ENCODE measurements around the gene TAGLN2. TPM values are rescaled to one million over a fixed set of nuclear protein-coding genes. Genes with fewer than 3 reads are reported as not detected.
A peak's percentile ranks its signal among the peaks of the same experiment; 100 is the strongest.

Gene TAGLN2
- polyA plus RNA-seq, 2 of the 4 experiments (the other 2 are of a cell fraction), result 536 to 811 TPM

DNA sequence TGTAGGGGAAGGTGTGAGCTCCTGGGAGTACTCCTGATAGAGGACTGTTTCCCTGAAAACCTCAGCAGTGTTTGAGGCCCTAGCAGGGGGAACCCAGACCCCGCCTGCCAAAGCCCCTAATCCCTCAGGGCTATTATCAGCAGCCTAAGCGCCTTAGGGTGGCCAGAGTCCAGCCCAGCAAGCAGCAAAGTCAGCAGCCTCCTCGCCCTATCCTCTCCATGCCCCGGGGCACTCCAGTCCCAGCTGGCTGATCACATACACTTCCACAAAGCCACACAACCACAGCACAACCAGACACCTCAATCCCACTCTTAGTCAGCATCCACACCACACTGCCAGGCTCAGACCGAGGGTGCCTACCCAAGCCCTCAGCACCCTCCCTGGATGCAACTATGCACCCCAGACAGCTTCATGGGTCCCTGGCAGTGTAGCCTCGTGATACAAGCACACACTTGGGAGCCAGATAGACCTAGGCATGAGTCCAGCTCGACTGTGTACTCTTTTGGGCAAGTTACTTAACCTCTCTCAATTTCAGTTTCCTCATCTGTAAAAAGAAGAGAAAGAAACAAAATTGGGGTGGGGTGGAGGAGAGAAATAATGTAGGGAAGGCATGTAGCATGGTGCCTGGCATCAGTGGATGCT, 13.0 kb upstream of the TAGLN2 start:
- H3K9me3 ChIP-seq, result no peaks in the 10 kb centered on the region
- POLR2A ChIA-PET, result no interaction called here
- H3K4me3 ChIP-seq, result no peak overlapping the region
- no peak for FAIRE-seq
- no peak overlapping the region for H3K4me2 ChIP-seq
- DNase-seq (ENCODE audit: low read depth in 1 of 2, low spot score in 1 of 2), result no peak
- no peak overlapping the region for H3K27ac ChIP-seq
- 62% methylated on average over 6 of the region's 7 CpGs for WGBS (ENCODE audit: missing lambda C conversion rate)
- CTCF ChIA-PET, result interaction anchor here (0.7 to 22.4 kb wide), 9 partner anchors 13 to 778 kb away, joined by 3 to 665 read pairs (median 4); partner anchors contain the start of genes SLAMF9 and TAGLN2
- H3K4me1 ChIP-seq, result peaks cover 20% of the 10 kb centered on the region
- ATAC-seq, result no peak
- TF ChIP-seq, protein P1, sequence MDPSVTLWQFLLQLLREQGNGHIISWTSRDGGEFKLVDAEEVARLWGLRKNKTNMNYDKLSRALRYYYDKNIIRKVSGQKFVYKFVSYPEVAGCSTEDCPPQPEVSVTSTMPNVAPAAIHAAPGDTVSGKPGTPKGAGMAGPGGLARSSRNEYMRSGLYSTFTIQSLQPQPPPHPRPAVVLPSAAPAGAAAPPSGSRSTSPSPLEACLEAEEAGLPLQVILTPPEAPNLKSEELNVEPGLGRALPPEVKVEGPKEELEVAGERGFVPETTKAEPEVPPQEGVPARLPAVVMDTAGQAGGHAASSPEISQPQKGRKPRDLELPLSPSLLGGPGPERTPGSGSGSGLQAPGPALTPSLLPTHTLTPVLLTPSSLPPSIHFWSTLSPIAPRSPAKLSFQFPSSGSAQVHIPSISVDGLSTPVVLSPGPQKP (IDR thresholded peaks at IDR 0.05; ENCODE audit: low read depth, low read length), result no peak
- TF ChIP-seq TFCP2L1 (CRISPR knock-in tag; IDR thresholded peaks at IDR 0.05) (no peak), EHF (CRISPR knock-in tag; IDR thresholded peaks at IDR 0.05) (no peak), MAFK (IDR thresholded peaks at IDR 0.05; ENCODE audit: partially characterized antibody) (no peak), POLR2AphosphoS2 (conservative IDR thresholded peaks at IDR 0.05; ENCODE audit: low read length) (no peak), ZSCAN20 (CRISPR knock-in tag; IDR thresholded peaks at IDR 0.05) (no peak), CBX8 (IDR thresholded peaks at IDR 0.05) (no peak), EHMT2 (IDR thresholded peaks at IDR 0.05; ENCODE audit: low read depth) (no peak), CEBPB (IDR thresholded peaks at IDR 0.05) (no peak), NFE2L2 (conservative IDR thresholded peaks at IDR 0.05; ENCODE audit: low read length) (no peak), CBX2 (IDR thresholded peaks at IDR 0.05; ENCODE audit: borderline replicate concordance, low read depth) (no peak), HOXA7 (CRISPR knock-in tag; IDR thresholded peaks at IDR 0.05) (no peak), NPAS2 (CRISPR knock-in tag; IDR thresholded peaks at IDR 0.05; ENCODE audit: borderline replicate concordance) (no peak)
- TF ChIP-seq, protein P2, sequence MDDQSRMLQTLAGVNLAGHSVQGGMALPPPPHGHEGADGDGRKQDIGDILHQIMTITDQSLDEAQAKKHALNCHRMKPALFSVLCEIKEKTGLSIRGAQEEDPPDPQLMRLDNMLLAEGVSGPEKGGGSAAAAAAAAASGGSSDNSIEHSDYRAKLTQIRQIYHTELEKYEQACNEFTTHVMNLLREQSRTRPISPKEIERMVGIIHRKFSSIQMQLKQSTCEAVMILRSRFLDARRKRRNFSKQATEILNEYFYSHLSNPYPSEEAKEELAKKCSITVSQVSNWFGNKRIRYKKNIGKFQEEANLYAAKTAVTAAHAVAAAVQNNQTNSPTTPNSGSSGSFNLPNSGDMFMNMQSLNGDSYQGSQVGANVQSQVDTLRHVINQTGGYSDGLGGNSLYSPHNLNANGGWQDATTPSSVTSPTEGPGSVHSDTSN (IDR thresholded peaks at IDR 0.05), result no peak
- TF ChIP-seq, protein P3, sequence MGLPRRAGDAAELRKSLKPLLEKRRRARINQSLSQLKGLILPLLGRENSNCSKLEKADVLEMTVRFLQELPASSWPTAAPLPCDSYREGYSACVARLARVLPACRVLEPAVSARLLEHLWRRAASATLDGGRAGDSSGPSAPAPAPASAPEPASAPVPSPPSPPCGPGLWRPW (IDR thresholded peaks at IDR 0.05), result no peak
- TF ChIP-seq, protein P4, sequence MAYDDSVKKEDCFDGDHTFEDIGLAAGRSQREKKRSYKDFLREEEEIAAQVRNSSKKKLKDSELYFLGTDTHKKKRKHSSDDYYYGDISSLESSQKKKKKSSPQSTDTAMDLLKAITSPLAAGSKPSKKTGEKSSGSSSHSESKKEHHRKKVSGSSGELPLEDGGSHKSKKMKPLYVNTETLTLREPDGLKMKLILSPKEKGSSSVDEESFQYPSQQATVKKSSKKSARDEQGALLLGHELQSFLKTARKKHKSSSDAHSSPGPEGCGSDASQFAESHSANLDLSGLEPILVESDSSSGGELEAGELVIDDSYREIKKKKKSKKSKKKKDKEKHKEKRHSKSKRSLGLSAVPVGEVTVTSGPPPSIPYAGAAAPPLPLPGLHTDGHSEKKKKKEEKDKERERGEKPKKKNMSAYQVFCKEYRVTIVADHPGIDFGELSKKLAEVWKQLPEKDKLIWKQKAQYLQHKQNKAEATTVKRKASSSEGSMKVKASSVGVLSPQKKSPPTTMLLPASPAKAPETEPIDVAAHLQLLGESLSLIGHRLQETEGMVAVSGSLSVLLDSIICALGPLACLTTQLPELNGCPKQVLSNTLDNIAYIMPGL (CRISPR knock-in tag; IDR thresholded peaks at IDR 0.05; ENCODE audit: borderline replicate concordance), result no peak
- TF ChIP-seq, protein P5, sequence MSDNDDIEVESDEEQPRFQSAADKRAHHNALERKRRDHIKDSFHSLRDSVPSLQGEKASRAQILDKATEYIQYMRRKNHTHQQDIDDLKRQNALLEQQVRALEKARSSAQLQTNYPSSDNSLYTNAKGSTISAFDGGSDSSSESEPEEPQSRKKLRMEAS (IDR thresholded peaks at IDR 0.05), result no peak

DNA sequence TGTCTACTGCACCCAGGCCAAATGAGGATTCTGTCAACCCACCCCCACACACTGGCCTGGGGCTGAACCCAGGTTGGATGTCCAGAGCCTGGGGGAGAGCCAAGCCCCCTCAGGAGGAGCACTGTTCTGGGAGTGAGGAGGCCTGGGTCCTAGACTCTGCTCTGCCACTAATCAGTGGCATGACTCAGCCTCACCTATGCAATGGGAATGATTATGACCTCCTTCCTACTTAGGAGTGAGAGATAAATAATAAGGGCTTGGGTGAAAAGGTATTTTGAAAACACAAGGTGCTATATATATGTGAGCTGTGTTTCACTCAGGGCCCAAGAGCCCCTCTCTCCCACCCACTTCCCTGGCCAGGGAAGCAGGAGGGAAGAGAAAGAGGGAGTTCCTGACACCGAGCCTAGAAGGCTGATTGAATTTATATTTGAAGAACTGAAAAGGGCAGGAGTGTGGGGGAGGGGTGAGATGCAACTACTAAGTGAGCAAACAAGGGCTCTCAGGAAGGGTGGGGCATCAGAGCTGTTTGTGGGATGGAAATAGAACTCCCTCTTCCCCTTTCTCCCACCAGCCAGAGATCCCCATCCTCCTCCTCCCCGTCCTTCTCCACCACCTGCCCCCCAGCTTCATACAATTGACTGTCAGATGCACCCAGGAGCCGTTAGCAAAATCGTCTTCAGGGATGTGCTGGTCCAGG, 11.9 kb upstream of the TAGLN2 start:
- Histone ChIP-seq H3K4me1 (peaks cover 20% of the 10 kb centered on the region), H3K4me3 (no peak overlapping the region), H3K9me3 (no peaks in the 10 kb centered on the region), H3K4me2 (peak overlapping the region; percentile 50; the same call in 2 of the 3 replicates), H3K27ac (peak overlapping the region; percentile 43 to 45; a peak in 4 of 6 replicates)
- ChIA-PET CTCF (interaction anchor here (0.6 to 22.4 kb wide), 20 partner anchors 12 to 159 kb away, joined by 3 to 665 read pairs (median 4); partner anchors contain the start of genes SLAMF9 and TAGLN2), POLR2A (no interaction called here)
- no peak; a peak in 1 of 6 replicates for ATAC-seq
- FAIRE-seq, result no peak
- no peak for DNase-seq (ENCODE audit: low read depth in 1 of 2, low spot score in 1 of 2)
- WGBS (ENCODE audit: missing lambda C conversion rate), result 55% methylated on average over 4 of the region's 4 CpGs
- TF ChIP-seq TP53 (CRISPR knock-in tag; IDR thresholded peaks at IDR 0.05), result no peak
- TF ChIP-seq, protein P6, sequence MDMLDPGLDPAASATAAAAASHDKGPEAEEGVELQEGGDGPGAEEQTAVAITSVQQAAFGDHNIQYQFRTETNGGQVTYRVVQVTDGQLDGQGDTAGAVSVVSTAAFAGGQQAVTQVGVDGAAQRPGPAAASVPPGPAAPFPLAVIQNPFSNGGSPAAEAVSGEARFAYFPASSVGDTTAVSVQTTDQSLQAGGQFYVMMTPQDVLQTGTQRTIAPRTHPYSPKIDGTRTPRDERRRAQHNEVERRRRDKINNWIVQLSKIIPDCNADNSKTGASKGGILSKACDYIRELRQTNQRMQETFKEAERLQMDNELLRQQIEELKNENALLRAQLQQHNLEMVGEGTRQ (IDR thresholded peaks at IDR 0.05), result no peak
- TF ChIP-seq, protein P7, sequence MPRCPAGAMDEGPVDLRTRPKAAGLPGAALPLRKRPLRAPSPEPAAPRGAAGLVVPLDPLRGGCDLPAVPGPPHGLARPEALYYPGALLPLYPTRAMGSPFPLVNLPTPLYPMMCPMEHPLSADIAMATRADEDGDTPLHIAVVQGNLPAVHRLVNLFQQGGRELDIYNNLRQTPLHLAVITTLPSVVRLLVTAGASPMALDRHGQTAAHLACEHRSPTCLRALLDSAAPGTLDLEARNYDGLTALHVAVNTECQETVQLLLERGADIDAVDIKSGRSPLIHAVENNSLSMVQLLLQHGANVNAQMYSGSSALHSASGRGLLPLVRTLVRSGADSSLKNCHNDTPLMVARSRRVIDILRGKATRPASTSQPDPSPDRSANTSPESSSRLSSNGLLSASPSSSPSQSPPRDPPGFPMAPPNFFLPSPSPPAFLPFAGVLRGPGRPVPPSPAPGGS (IDR thresholded peaks at IDR 0.05), result no peak
- no peak for TF ChIP-seq EHF (CRISPR knock-in tag; IDR thresholded peaks at IDR 0.05)
- TF ChIP-seq FOSL2 (IDR thresholded peaks at IDR 0.05), result no peak
- TF ChIP-seq FOSL2 (CRISPR knock-in tag; IDR thresholded peaks at IDR 0.05), result no peak
- no peak for TF ChIP-seq JUN (IDR thresholded peaks at IDR 0.05)
- no peak for TF ChIP-seq GATA3 (IDR thresholded peaks at IDR 0.05; ENCODE audit: borderline replicate concordance)
- TF ChIP-seq CHD4 (IDR thresholded peaks at IDR 0.05; ENCODE audit: borderline replicate concordance), result no peak
- TF ChIP-seq SREBF2 (IDR thresholded peaks at IDR 0.05), result no peak
- no peak for TF ChIP-seq KDM1A (IDR thresholded peaks at IDR 0.05; ENCODE audit: low read depth)
- TF ChIP-seq ZC3H11A (IDR thresholded peaks at IDR 0.05), result no peak
- TF ChIP-seq, protein P4 (CRISPR knock-in tag; IDR thresholded peaks at IDR 0.05; ENCODE audit: borderline replicate concordance), result no peak
- TF ChIP-seq FOSB (CRISPR knock-in tag; IDR thresholded peaks at IDR 0.05), result no peak

All from A549 (cell line).